PC-9 (cell line): ENCODE results near the gene BRD3OS.

ENCODE experiments used
- EZH2 ChIP-seq: fragments of 200-600 bp; sonication (generic); IDR thresholded peaks from 2 replicates; pipeline ENCODE4 v1.8.0; 2017; ENCODE audit warnings: antibody characterized with exemption, low read depth
- TF ChIP-seq, protein P1 (sequence below): fragments of 200-600 bp; sonication (generic); conservative IDR thresholded peaks from 2 replicates; pipeline ENCODE4 v1.6.1; 2017; ENCODE audit warnings: mixed run types, antibody characterized with exemption, mild to moderate bottlenecking, moderate library complexity

DNA sequence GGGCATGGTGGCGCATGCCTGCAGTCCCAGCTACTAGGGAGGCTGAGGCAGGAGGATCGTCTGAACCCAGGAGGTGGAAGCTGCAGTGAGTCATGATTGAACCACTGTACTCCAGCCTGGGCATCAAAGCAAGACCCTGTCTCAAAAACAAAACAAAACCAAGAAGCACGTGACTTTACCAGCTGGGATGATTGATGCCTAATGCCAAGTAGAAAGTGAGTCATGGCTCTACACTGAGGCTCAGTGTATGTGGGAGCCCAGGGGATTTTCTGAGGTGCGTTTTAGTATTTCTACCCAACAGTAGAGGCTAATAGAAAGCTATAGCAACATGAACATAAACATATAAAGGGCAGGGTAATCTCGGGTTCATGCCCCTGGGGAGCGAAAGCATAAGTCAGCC, 13.9 kb upstream of the BRD3OS start:
- TF ChIP-seq, protein P1, sequence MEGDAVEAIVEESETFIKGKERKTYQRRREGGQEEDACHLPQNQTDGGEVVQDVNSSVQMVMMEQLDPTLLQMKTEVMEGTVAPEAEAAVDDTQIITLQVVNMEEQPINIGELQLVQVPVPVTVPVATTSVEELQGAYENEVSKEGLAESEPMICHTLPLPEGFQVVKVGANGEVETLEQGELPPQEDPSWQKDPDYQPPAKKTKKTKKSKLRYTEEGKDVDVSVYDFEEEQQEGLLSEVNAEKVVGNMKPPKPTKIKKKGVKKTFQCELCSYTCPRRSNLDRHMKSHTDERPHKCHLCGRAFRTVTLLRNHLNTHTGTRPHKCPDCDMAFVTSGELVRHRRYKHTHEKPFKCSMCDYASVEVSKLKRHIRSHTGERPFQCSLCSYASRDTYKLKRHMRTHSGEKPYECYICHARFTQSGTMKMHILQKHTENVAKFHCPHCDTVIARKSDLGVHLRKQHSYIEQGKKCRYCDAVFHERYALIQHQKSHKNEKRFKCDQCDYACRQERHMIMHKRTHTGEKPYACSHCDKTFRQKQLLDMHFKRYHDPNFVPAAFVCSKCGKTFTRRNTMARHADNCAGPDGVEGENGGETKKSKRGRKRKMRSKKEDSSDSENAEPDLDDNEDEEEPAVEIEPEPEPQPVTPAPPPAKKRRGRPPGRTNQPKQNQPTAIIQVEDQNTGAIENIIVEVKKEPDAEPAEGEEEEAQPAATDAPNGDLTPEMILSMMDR: no peak
- TF ChIP-seq EZH2: no peak
